ENCODE measurements around the gene PFDN1.

DNA sequence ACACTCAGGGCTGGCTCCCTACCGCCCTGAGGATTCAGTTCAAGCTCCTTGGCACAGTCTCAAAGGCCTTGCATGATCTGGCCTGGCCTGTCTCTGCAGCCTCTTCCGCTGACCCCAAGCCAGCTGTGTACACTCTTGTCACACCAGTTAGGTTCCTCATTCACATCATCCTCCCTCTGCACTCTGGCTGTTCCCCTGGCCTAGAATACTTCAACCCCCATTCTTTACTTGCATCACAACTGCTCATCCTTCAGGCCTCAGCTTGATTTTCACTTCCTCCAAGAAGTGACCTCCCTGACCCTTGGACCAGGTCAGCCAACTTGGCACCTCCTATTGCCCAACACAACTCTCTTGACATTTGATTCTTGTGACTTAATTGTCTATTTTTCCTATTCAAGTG lies 18.9 kb upstream of the PFDN1 start:
- TF ChIP-seq POLR2A (IDR thresholded peaks at IDR 0.05) = no peak
- TF ChIP-seq, protein P1, sequence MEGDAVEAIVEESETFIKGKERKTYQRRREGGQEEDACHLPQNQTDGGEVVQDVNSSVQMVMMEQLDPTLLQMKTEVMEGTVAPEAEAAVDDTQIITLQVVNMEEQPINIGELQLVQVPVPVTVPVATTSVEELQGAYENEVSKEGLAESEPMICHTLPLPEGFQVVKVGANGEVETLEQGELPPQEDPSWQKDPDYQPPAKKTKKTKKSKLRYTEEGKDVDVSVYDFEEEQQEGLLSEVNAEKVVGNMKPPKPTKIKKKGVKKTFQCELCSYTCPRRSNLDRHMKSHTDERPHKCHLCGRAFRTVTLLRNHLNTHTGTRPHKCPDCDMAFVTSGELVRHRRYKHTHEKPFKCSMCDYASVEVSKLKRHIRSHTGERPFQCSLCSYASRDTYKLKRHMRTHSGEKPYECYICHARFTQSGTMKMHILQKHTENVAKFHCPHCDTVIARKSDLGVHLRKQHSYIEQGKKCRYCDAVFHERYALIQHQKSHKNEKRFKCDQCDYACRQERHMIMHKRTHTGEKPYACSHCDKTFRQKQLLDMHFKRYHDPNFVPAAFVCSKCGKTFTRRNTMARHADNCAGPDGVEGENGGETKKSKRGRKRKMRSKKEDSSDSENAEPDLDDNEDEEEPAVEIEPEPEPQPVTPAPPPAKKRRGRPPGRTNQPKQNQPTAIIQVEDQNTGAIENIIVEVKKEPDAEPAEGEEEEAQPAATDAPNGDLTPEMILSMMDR (IDR thresholded peaks at IDR 0.05) = no peak

All from uterus (tissue), 2 donors.